ENCODE measurements around the gene GID8. TPM values are rescaled to one million over a fixed set of nuclear protein-coding genes. Genes with fewer than 3 reads are reported as not detected.
"Not testable (repeated sequence)": the region's sequence is repeated elsewhere in the genome, so short reads cannot be mapped to it uniquely, and the experiment has no call there.

Gene GID8
- total and polyA plus RNA-seq, 4 experiments from 2014 or later: 11.2 to 47.8 (median 31.7) TPM

DNA sequence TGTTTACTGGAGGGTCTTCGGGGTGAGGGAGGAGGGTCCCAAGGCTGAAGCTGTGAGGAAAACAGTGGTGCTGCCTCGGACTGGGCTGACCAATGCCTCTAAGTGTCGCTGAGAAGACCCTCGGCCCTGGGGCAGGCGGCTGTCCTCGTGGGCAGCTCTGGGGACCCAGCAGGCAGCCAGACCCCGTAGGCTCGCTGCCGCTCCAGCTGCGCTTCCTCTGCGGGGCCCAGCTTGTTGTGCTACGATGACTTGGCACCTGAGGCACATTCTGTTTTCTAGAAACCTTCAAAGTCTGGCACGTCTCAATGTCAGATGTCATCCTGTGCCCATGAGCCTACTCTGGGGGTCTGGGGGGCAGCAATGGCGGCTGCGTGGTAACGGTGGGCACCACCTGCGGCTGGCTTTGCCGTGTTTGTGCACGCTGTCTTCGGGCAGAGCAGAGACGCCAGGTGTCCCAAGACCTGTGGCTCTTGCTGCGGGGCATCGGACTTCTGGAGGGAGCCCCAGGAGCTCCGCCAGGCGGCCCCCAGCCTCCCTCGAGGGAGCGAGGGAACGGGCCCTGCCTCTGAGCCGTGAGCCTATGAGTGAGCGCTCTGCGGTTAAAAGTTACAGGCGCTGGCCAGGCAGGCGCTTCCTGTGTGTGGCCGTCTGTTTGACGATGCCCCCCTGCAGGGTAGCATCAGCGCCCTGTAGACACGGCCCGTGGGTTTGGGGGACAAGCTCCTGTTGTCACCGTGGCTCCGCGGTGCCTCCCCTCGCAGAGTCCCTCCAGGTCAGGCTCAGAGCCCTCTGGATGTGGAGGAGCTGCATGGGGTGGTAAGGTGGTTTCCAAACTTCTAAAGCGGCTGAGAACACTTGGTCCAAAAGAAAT lies 21.4 kb downstream of the GID8 start:
- Histone ChIP-seq H3K4me1 (ENCODE audit: insufficient read depth, low read length) (peaks cover 6% of the 10 kb centered on the region), H3K36me3 (ENCODE audit: insufficient read depth, low read length) (no peaks in the 10 kb centered on the region), H3K4me3 (ENCODE audit: low read length in 2 of 2) (no peak overlapping the region), H3K27ac (ENCODE audit: low read depth, low read length) (no peak overlapping the region), H3K9me3 (ENCODE audit: control insufficient read depth in 1 of 2, low read length in 2 of 2) (no peaks in the 10 kb centered on the region), H3K27me3 (ENCODE audit: insufficient read depth, low read length) (no peaks in the 10 kb centered on the region)
- Mint-ChIP-seq H3K27me3 (no peaks in the 10 kb centered on the region), H3K36me3 (no peaks in the 10 kb centered on the region), H3K9me3 (no peaks in the 10 kb centered on the region), H3K4me3 (no peak overlapping the region), H3K27ac (peak overlapping the region in 1 of 7 donors; percentile 7), H3K4me1 (peaks cover 0 to 8% (median 5%) of the 10 kb centered on the region in 4 donors)
- POLR2A ChIA-PET (ENCODE audit: partially characterized antibody): no interaction called here
- CTCF ChIA-PET (ENCODE audit: partially characterized antibody): interaction anchor here (0.7 to 1.2 kb wide), 3 partner anchors 10 to 58 kb away, joined by 3 to 4 read pairs (median 3); no protein-coding TSS in a partner anchor
- DNase-seq: peak in 1 of 5 donors; percentile 28
- intact Hi-C loops (cut with micrococcal nuclease): loop anchor here (10.0 kb wide), 1 partner anchor 45 kb away; the partner anchor contains the start of gene BHLHE23

- no peaks in the 10 kb centered on the region for H3K9me3 ChIP-seq (ENCODE audit: control insufficient read depth in 1 of 2, low read length in 2 of 2)
- ChIA-PET CTCF (ENCODE audit: partially characterized antibody) (interaction anchor here (0.7 to 1.2 kb wide), 3 partner anchors 10 to 59 kb away, joined by 3 to 4 read pairs (median 3); no protein-coding TSS in a partner anchor), POLR2A (ENCODE audit: partially characterized antibody) (no interaction called here)
- peaks cover 0 to 3% (median 0%) of the 10 kb centered on the region in 4 donors for H3K4me1 Mint-ChIP-seq
- no peak overlapping the region for H3K4me3 Mint-ChIP-seq
- no peaks in the 10 kb centered on the region for H3K9me3 Mint-ChIP-seq
- intact Hi-C loops (cut with micrococcal nuclease): loop anchor here (10.0 kb wide), 1 partner anchor 45 kb away; the partner anchor contains the start of gene BHLHE23
- no peaks in the 10 kb centered on the region for H3K36me3 Mint-ChIP-seq
- DNase-seq: peak in 1 of 5 donors; percentile 24
- no peaks in the 10 kb centered on the region for H3K36me3 ChIP-seq (ENCODE audit: insufficient read depth, low read length)
- no peak overlapping the region for H3K4me3 ChIP-seq (ENCODE audit: low read length in 2 of 2)
- no peaks in the 10 kb centered on the region for H3K27me3 ChIP-seq (ENCODE audit: insufficient read depth, low read length)
- H3K4me1 ChIP-seq (ENCODE audit: insufficient read depth, low read length): no peaks in the 10 kb centered on the region
- peak overlapping the region in 1 of 7 donors; percentile 7 for H3K27ac Mint-ChIP-seq
- no peak overlapping the region for H3K27ac ChIP-seq (ENCODE audit: low read depth, low read length)
- H3K27me3 Mint-ChIP-seq: no peaks in the 10 kb centered on the region
These were observed 22.1 kb downstream of the GID8 start for GRCh38 chr20:62959998-62960436.

- H3K36me3 ChIP-seq (ENCODE audit: insufficient read depth, low read length); H3K27ac ChIP-seq (ENCODE audit: low read depth, low read length); H3K9me3 Mint-ChIP-seq; H3K4me3 ChIP-seq (ENCODE audit: low read length in 2 of 2); H3K4me1 ChIP-seq (ENCODE audit: insufficient read depth, low read length); POLR2A ChIA-PET (ENCODE audit: partially characterized antibody); H3K36me3 Mint-ChIP-seq; H3K4me1 Mint-ChIP-seq; H3K27me3 ChIP-seq (ENCODE audit: insufficient read depth, low read length); intact Hi-C loops (cut with micrococcal nuclease); H3K4me3 Mint-ChIP-seq; H3K27ac Mint-ChIP-seq; H3K27me3 Mint-ChIP-seq; H3K9me3 ChIP-seq (ENCODE audit: control insufficient read depth in 1 of 2, low read length in 2 of 2): not testable (repeated sequence)
- CTCF ChIA-PET (ENCODE audit: partially characterized antibody): interaction anchor here (0.7 to 1.2 kb wide), 2 partner anchors 9 to 12 kb away, joined by 3 to 4 read pairs; no protein-coding TSS in a partner anchor
- peak in 1 of 5 donors; percentile 24 for DNase-seq
These were observed 22.7 kb downstream of the GID8 start for GRCh38 chr20:62960446-62961309.

GRCh38 chr20:62961310-62961783 lies 23.4 kb downstream of the GID8 start:
- ChIA-PET CTCF (ENCODE audit: partially characterized antibody) (no interaction called here), POLR2A (ENCODE audit: partially characterized antibody) (no interaction called here)
- H3K36me3 ChIP-seq (ENCODE audit: insufficient read depth, low read length): no peaks in the 10 kb centered on the region
- H3K9me3 ChIP-seq (ENCODE audit: control insufficient read depth in 1 of 2, low read length in 2 of 2): no peaks in the 10 kb centered on the region
- Mint-ChIP-seq H3K4me3 (no peak overlapping the region), H3K9me3 (no peaks in the 10 kb centered on the region), H3K36me3 (no peaks in the 10 kb centered on the region), H3K27ac (no peak overlapping the region), H3K4me1 (peaks cover 0 to 3% (median 0%) of the 10 kb centered on the region in 4 donors), H3K27me3 (no peaks in the 10 kb centered on the region)
- no peaks in the 10 kb centered on the region for H3K27me3 ChIP-seq (ENCODE audit: insufficient read depth, low read length)
- no peak for DNase-seq
- no peaks in the 10 kb centered on the region for H3K4me1 ChIP-seq (ENCODE audit: insufficient read depth, low read length)
- intact Hi-C loops (cut with micrococcal nuclease): no loop called here
- no peak overlapping the region for H3K4me3 ChIP-seq (ENCODE audit: low read length in 2 of 2)
- H3K27ac ChIP-seq (ENCODE audit: low read depth, low read length): no peak overlapping the region

GRCh38 chr20:62961799-62962198 lies 23.9 kb downstream of the GID8 start:
- POLR2A ChIA-PET (ENCODE audit: partially characterized antibody): no interaction called here
- Histone ChIP-seq H3K27me3 (ENCODE audit: insufficient read depth, low read length) (no peaks in the 10 kb centered on the region), H3K4me3 (ENCODE audit: low read length in 2 of 2) (no peak overlapping the region), H3K9me3 (ENCODE audit: control insufficient read depth in 1 of 2, low read length in 2 of 2) (no peaks in the 10 kb centered on the region), H3K36me3 (ENCODE audit: insufficient read depth, low read length) (no peaks in the 10 kb centered on the region), H3K4me1 (ENCODE audit: insufficient read depth, low read length) (no peaks in the 10 kb centered on the region), H3K27ac (ENCODE audit: low read depth, low read length) (no peak overlapping the region)
- no peak for DNase-seq
- CTCF ChIA-PET (ENCODE audit: partially characterized antibody): no interaction called here
- H3K36me3 Mint-ChIP-seq: no peaks in the 10 kb centered on the region
- no peaks in the 10 kb centered on the region for H3K9me3 Mint-ChIP-seq
- no peaks in the 10 kb centered on the region for H3K27me3 Mint-ChIP-seq
- no peak overlapping the region for H3K4me3 Mint-ChIP-seq
- intact Hi-C loops (cut with micrococcal nuclease): no loop called here
- H3K4me1 Mint-ChIP-seq: peaks cover 0 to 3% (median 0%) of the 10 kb centered on the region in 4 donors
- no peak overlapping the region for H3K27ac Mint-ChIP-seq

GRCh38 chr20:62962221-62962879 lies 24.4 kb downstream of the GID8 start:
- Histone ChIP-seq H3K27ac (ENCODE audit: low read depth, low read length) (no peak overlapping the region), H3K9me3 (ENCODE audit: control insufficient read depth in 1 of 2, low read length in 2 of 2) (no peaks in the 10 kb centered on the region), H3K4me3 (ENCODE audit: low read length in 2 of 2) (no peak overlapping the region), H3K4me1 (ENCODE audit: insufficient read depth, low read length) (no peaks in the 10 kb centered on the region), H3K36me3 (ENCODE audit: insufficient read depth, low read length) (no peaks in the 10 kb centered on the region), H3K27me3 (ENCODE audit: insufficient read depth, low read length) (no peaks in the 10 kb centered on the region)
- no peak overlapping the region for H3K27ac Mint-ChIP-seq
- peaks cover 0 to 3% (median 0%) of the 10 kb centered on the region in 4 donors for H3K4me1 Mint-ChIP-seq
- H3K36me3 Mint-ChIP-seq: no peaks in the 10 kb centered on the region
- intact Hi-C loops (cut with micrococcal nuclease): no loop called here
- no peaks in the 10 kb centered on the region for H3K9me3 Mint-ChIP-seq
- no peaks in the 10 kb centered on the region for H3K27me3 Mint-ChIP-seq
- ChIA-PET POLR2A (ENCODE audit: partially characterized antibody) (no interaction called here), CTCF (ENCODE audit: partially characterized antibody) (no interaction called here)
- H3K4me3 Mint-ChIP-seq: no peak overlapping the region
- DNase-seq: no peak

Measured in CD4-positive, alpha-beta memory T cell (primary cell).